GM19463 (cell line): ENCODE data around the gene KCNC4.

ENCODE experiments used
- ATAC-seq: cut with Tn5 transposase; IDR thresholded peaks from one replicate; pipeline ENCODE4 v1.9.1; 2021; ENCODE audit warnings: mild to moderate bottlenecking, moderate library complexity; ENCODE audit not compliant: unreplicated experiment

The KCNC4 gene

GRCh38 chr1:110209715-110210603 lies at the start of gene KCNC4:
KCNC4 (plus strand) TSS chr1:110210314; CDS start chr1:110211500, 1,186 bp downstream.
- ATAC-seq: peak; percentile 89

- ATAC-seq: no peak
Measured at GRCh38 chr1:110160538-110161100, 49.5 kb upstream of the KCNC4 start.

GRCh38 chr1:110161165-110161564 lies 48.9 kb upstream of the KCNC4 start:
- no peak for ATAC-seq

- ATAC-seq: no peak
Measured at GRCh38 chr1:110161849-110162248, 48.3 kb upstream of the KCNC4 start.

- ATAC-seq: no peak
Measured at GRCh38 chr1:110163591-110163990, 46.5 kb upstream of the KCNC4 start.

GRCh38 chr1:110164725-110165350 lies 45.3 kb upstream of the KCNC4 start:
- ATAC-seq: no peak

GRCh38 chr1:110165761-110166231 lies 44.3 kb upstream of the KCNC4 start:
- no peak for ATAC-seq

GRCh38 chr1:110166861-110167260 lies 43.3 kb upstream of the KCNC4 start:
- no peak for ATAC-seq

GRCh38 chr1:110170766-110171733 lies 39.1 kb upstream of the KCNC4 start:
- no peak for ATAC-seq

GRCh38 chr1:110172001-110172400 lies 38.1 kb upstream of the KCNC4 start:
- ATAC-seq: no peak

- ATAC-seq: no peak
Measured at GRCh38 chr1:110173466-110174105, 36.5 kb upstream of the KCNC4 start.

GRCh38 chr1:110174961-110175360 lies 35.2 kb upstream of the KCNC4 start:
- no peak for ATAC-seq

GRCh38 chr1:110176299-110176956 lies 33.7 kb upstream of the KCNC4 start:
- no peak for ATAC-seq

GRCh38 chr1:110177775-110178174 lies 32.3 kb upstream of the KCNC4 start:
- ATAC-seq: no peak

GRCh38 chr1:110183642-110184167 lies 26.4 kb upstream of the KCNC4 start:
- no peak for ATAC-seq

- no peak for ATAC-seq
Measured at GRCh38 chr1:110184446-110184845, 25.7 kb upstream of the KCNC4 start.

- ATAC-seq: no peak
Measured at GRCh38 chr1:110185181-110185580, 24.9 kb upstream of the KCNC4 start.

- no peak for ATAC-seq
Measured at GRCh38 chr1:110186558-110186957, 23.6 kb upstream of the KCNC4 start.

GRCh38 chr1:110187139-110187890 lies 22.8 kb upstream of the KCNC4 start:
- ATAC-seq: no peak
